ENCODE data around the gene LGALS3BP. TPM values are rescaled to one million over a fixed set of nuclear protein-coding genes. Genes with fewer than 3 reads are reported as not detected.

Gene LGALS3BP
- total and polyA plus RNA-seq, 2 of the 8 experiments (the other 6 are each of a cell fraction or from before 2014, with no cell fraction given), result 56.1 to 61.6 TPM

DNA sequence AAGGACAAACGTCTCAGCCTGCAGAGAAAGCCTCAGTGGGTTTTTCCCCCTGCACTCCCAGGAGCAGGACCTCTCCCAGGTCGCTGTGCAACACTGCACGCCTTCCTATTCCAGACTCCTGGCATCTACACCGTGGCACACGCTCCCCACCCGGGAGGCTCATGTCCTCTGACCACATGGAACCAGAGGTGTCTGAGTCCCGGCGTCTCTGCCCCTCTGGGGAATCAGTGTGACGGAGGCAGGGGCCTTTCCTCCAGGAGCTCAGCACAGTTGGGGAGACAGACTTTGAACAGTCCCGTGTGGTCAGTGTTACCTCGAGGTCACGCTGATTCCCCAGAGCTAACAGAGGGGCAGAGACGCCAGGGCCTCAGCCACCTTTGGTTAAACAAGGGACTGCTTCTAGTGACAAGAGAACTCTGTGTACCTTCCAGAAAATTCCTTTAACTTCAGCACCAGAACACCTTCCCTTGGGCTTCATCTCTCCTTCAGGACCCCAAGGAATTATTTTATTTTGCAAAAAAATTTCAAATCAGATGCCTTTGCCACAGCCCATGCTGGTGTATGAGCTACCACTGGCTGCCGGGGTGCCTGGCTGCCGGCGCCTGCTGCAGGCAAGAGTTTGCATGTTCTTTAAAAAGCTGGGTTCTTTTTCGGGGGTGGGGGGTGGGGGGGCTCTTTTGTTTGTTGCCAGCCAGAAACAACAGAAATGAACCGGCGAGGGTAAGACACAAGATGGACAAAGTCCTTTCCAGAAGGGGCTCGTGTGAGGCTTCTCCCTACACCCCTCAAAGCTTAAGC lies 23.3 kb upstream of the LGALS3BP start (continued):
- TF ChIP-seq ZNF274 (IDR thresholded peaks at IDR 0.05; ENCODE audit: borderline replicate concordance, extremely low read depth, low read length), result no peak
- no peak for TF ChIP-seq POLR2A (IDR thresholded peaks at IDR 0.05; ENCODE audit: control extremely low read depth in 1 of 2, low read depth in 2 of 2, low read length in 2 of 2)
- TF ChIP-seq RFX5 (IDR thresholded peaks at IDR 0.05; ENCODE audit: borderline replicate concordance, low read depth, low read length), result no peak
- no peak for TF ChIP-seq CREB1 (IDR thresholded peaks at IDR 0.05)
- TF ChIP-seq, protein P1, sequence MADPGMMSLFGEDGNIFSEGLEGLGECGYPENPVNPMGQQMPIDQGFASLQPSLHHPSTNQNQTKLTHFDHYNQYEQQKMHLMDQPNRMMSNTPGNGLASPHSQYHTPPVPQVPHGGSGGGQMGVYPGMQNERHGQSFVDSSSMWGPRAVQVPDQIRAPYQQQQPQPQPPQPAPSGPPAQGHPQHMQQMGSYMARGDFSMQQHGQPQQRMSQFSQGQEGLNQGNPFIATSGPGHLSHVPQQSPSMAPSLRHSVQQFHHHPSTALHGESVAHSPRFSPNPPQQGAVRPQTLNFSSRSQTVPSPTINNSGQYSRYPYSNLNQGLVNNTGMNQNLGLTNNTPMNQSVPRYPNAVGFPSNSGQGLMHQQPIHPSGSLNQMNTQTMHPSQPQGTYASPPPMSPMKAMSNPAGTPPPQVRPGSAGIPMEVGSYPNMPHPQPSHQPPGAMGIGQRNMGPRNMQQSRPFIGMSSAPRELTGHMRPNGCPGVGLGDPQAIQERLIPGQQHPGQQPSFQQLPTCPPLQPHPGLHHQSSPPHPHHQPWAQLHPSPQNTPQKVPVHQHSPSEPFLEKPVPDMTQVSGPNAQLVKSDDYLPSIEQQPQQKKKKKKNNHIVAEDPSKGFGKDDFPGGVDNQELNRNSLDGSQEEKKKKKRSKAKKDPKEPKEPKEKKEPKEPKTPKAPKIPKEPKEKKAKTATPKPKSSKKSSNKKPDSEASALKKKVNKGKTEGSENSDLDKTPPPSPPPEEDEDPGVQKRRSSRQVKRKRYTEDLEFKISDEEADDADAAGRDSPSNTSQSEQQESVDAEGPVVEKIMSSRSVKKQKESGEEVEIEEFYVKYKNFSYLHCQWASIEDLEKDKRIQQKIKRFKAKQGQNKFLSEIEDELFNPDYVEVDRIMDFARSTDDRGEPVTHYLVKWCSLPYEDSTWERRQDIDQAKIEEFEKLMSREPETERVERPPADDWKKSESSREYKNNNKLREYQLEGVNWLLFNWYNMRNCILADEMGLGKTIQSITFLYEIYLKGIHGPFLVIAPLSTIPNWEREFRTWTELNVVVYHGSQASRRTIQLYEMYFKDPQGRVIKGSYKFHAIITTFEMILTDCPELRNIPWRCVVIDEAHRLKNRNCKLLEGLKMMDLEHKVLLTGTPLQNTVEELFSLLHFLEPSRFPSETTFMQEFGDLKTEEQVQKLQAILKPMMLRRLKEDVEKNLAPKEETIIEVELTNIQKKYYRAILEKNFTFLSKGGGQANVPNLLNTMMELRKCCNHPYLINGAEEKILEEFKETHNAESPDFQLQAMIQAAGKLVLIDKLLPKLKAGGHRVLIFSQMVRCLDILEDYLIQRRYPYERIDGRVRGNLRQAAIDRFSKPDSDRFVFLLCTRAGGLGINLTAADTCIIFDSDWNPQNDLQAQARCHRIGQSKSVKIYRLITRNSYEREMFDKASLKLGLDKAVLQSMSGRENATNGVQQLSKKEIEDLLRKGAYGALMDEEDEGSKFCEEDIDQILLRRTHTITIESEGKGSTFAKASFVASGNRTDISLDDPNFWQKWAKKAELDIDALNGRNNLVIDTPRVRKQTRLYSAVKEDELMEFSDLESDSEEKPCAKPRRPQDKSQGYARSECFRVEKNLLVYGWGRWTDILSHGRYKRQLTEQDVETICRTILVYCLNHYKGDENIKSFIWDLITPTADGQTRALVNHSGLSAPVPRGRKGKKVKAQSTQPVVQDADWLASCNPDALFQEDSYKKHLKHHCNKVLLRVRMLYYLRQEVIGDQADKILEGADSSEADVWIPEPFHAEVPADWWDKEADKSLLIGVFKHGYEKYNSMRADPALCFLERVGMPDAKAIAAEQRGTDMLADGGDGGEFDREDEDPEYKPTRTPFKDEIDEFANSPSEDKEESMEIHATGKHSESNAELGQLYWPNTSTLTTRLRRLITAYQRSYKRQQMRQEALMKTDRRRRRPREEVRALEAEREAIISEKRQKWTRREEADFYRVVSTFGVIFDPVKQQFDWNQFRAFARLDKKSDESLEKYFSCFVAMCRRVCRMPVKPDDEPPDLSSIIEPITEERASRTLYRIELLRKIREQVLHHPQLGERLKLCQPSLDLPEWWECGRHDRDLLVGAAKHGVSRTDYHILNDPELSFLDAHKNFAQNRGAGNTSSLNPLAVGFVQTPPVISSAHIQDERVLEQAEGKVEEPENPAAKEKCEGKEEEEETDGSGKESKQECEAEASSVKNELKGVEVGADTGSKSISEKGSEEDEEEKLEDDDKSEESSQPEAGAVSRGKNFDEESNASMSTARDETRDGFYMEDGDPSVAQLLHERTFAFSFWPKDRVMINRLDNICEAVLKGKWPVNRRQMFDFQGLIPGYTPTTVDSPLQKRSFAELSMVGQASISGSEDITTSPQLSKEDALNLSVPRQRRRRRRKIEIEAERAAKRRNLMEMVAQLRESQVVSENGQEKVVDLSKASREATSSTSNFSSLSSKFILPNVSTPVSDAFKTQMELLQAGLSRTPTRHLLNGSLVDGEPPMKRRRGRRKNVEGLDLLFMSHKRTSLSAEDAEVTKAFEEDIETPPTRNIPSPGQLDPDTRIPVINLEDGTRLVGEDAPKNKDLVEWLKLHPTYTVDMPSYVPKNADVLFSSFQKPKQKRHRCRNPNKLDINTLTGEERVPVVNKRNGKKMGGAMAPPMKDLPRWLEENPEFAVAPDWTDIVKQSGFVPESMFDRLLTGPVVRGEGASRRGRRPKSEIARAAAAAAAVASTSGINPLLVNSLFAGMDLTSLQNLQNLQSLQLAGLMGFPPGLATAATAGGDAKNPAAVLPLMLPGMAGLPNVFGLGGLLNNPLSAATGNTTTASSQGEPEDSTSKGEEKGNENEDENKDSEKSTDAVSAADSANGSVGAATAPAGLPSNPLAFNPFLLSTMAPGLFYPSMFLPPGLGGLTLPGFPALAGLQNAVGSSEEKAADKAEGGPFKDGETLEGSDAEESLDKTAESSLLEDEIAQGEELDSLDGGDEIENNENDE (IDR thresholded peaks at IDR 0.05; ENCODE audit: insufficient replicate concordance, low read length), result no peak
- no peak for TF ChIP-seq POLR2AphosphoS5 (IDR thresholded peaks at IDR 0.05; ENCODE audit: low read depth, low read length)
- no peak for TF ChIP-seq TCF12 (IDR thresholded peaks at IDR 0.05; ENCODE audit: low read depth, low read length)
- TF ChIP-seq SIX5 (IDR thresholded peaks at IDR 0.05; ENCODE audit: low read depth, low read length), result no peak
- TF ChIP-seq EGR1 (IDR thresholded peaks at IDR 0.05; ENCODE audit: borderline replicate concordance, low read depth, low read length), result no peak
- TF ChIP-seq KDM1A (IDR thresholded peaks at IDR 0.05; ENCODE audit: borderline replicate concordance, low read length), result no peak
- TF ChIP-seq EZH2 (IDR thresholded peaks at IDR 0.05; ENCODE audit: low read depth, low read length, severe bottlenecking), result no peak

All from H1 (cell line).